Tongue (tissue), 2 donors: ENCODE data around the gene FLT3. TPM values are rescaled to one million over a fixed set of nuclear protein-coding genes. Genes with fewer than 3 reads are reported as not detected.
"Not testable (repeated sequence)": the region's sequence is repeated elsewhere in the genome, so short reads cannot be mapped to it uniquely, and the experiment has no call there.

Source experiments
- DNase-seq: peaks from one replicate; pipeline ENCODE4 v3.0.0-alpha.2; 2015
- total RNA-seq: library from RNA; depleted of rRNA; stranded (reverse); fragments of >200 nt; gene quantifications from one replicate; pipeline ENCODE4 v1.2.3, GENCODE V29; 2014

Gene FLT3
- total RNA-seq, 1 donor from 2014 or later, result 0.62 TPM

GRCh38 chr13:28099396-28100149 is 803 bp downstream of the FLT3 start:
- no peak for DNase-seq

GRCh38 chr13:28097503-28097902 is 2.9 kb downstream of the FLT3 start:
- DNase-seq, result no peak

GRCh38 chr13:28094306-28094705 is 6.1 kb downstream of the FLT3 start:
- no peak for DNase-seq

- no peak for DNase-seq
Measured at GRCh38 chr13:28093881-28094280, 6.5 kb downstream of the FLT3 start.

- DNase-seq, result no peak
Measured at GRCh38 chr13:28092431-28092830, 7.9 kb downstream of the FLT3 start.

- no peak for DNase-seq
Measured at GRCh38 chr13:28089065-28089464, 11.3 kb downstream of the FLT3 start.

GRCh38 chr13:28077820-28078219 is 22.6 kb downstream of the FLT3 start:
- DNase-seq, result not testable (repeated sequence)

GRCh38 chr13:28077231-28077630 is 23.1 kb downstream of the FLT3 start:
- no peak for DNase-seq

- no peak for DNase-seq
Measured at GRCh38 chr13:28071424-28071823, 29.0 kb downstream of the FLT3 start.

- DNase-seq, result peak; percentile 48
Measured at GRCh38 chr13:28067491-28067890, 32.9 kb downstream of the FLT3 start.

GRCh38 chr13:28058866-28059613 is 41.3 kb downstream of the FLT3 start:
- DNase-seq, result peak; percentile 5

GRCh38 chr13:28056970-28057712 is 43.2 kb downstream of the FLT3 start:
- DNase-seq, result no peak

- no peak for DNase-seq
Measured at GRCh38 chr13:28056426-28056825, 44.0 kb downstream of the FLT3 start.

- no peak for DNase-seq
Measured at GRCh38 chr13:28055357-28055756, 45.0 kb downstream of the FLT3 start.

GRCh38 chr13:28052945-28053344 is 47.4 kb downstream of the FLT3 start:
- no peak for DNase-seq

- no peak for DNase-seq
Measured at GRCh38 chr13:28049880-28050875, 50.2 kb downstream of the FLT3 start.

- DNase-seq, result no peak
Measured at GRCh38 chr13:28049215-28049614, 51.2 kb downstream of the FLT3 start.

- DNase-seq, result no peak
Measured at GRCh38 chr13:28048768-28049167, 51.6 kb downstream of the FLT3 start.

GRCh38 chr13:28047757-28048388 is 52.5 kb downstream of the FLT3 start:
- DNase-seq, result no peak

GRCh38 chr13:28046981-28047380 is 53.4 kb downstream of the FLT3 start:
- DNase-seq, result no peak

- no peak for DNase-seq
Measured at GRCh38 chr13:28045861-28046260, 54.5 kb downstream of the FLT3 start.
